ENCODE data around the gene PLXNA2. TPM values are rescaled to one million over a fixed set of nuclear protein-coding genes. Genes with fewer than 3 reads are reported as not detected.
A peak's percentile ranks its signal among the peaks of the same experiment; 100 is the strongest.

Gene PLXNA2
- total and polyA plus RNA-seq, 2 donors (not counting 3 experiments of a cell fraction or from before 2014, with no cell fraction given): 42.6 to 229 TPM

DNA sequence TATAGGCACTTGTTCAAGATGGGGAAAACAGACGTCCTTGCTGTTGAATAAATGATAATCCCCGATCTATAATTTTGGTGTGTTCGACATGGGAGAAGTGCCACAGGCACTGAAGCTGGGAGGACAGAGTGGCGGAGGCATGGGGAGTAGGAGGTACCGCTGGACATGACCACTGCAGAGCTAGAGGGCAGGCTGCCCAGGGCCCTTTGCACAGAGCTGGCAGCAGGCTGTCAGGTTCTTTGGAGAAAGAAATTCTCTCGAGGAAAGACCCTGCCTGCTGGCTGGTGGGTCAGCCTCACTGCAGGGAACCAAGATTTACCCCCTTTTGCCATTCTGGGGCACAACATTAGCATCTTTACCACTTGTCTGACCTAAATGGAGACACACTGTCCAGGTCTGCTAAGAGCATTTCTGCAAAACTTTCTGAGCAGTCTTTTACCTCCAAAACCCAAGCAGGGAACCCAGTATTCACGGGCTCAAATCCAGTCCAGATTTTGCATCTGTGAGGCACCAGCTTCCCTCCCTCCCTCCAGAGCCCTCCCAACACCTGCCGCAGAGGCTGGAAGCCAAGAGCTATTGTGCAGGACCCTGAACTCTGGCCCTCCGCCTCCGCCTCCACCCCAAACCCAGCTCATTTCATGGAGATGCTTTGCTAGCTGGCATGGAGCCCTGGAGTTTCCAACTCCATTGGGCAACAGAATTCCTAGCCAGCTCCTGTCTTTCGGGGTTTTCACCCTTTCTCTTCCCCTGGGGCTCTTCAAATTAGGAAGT, 142.3 kb downstream of the PLXNA2 start:
- H3K27ac ChIP-seq (ENCODE audit: insufficient read depth, low read depth, low read length): no peak overlapping the region
- CTCF ChIA-PET: interaction anchor here (0.8 to 3.1 kb wide), 9 partner anchors 8 to 143 kb away, joined by 3 to 28 read pairs (median 3); partner anchors contain the start of gene PLXNA2

DNA sequence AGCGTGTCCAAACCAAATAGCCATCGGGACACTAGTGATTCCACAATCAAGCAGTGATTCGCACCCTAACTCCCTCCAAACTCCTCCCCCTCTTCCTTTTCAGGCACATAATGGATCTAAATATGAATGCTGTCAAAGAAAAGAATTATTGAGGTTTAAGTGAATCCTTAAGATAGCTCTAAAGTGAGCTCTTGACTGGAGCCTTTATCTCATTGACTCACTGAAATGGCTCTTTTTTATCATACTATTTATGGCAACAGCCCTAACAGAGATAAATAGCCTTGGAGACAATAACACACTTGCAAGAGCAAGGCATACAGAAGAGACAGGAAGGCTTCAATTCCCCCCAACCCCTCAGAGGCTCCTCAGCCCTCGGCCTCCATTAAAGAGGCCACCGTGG, 143.3 kb downstream of the PLXNA2 start:
- Histone ChIP-seq H3K9ac (replicated peaks; ENCODE audit: extremely low read depth, insufficient read depth, low read length) (no peak overlapping the region), H3K4me2 (ENCODE audit: insufficient read depth, low read length) (no peak overlapping the region), H3K9me1 (replicated peaks; ENCODE audit: control insufficient read depth, extremely low read depth, insufficient read depth, low read length) (no peaks in the 10 kb centered on the region), H3K79me2 (ENCODE audit: control insufficient read depth, insufficient read depth, low read length) (peaks cover 44% of the 10 kb centered on the region), H3K27me3 (ENCODE audit: control insufficient read depth in 2 of 2, insufficient read depth in 2 of 2, low read length in 2 of 2) (no peaks in the 10 kb centered on the region), H3K27ac (ENCODE audit: insufficient read depth, low read depth, low read length) (no peak overlapping the region), H2AFZ (ENCODE audit: low read depth, low read length) (no peak overlapping the region), H3K4me3 (replicated peaks in 1 of 3; ENCODE audit: insufficient read depth in 1 of 3, low read depth in 1 of 3, low read length in 3 of 3) (no peak overlapping the region), H3K4me1 (ENCODE audit: control insufficient read depth, extremely low read depth, insufficient read depth, low read length) (no peaks in the 10 kb centered on the region), H3K36me3 (ENCODE audit: control insufficient read depth in 2 of 2, extremely low read depth in 1 of 2, insufficient read depth in 2 of 2, low read length in 2 of 2) (peaks cover 34 to 39% of the 10 kb centered on the region in 2 experiments), H3K9me3 (replicated peaks; ENCODE audit: control insufficient read depth, insufficient read depth, low read length) (no peaks in the 10 kb centered on the region), H4K20me1 (replicated peaks; ENCODE audit: control insufficient read depth, extremely low read depth, insufficient read depth, low read length) (no peaks in the 10 kb centered on the region)
- intact Hi-C loops (cut with micrococcal nuclease) (no loop called here), dilution Hi-C loops (cut with MboI; ENCODE audit: extremely low pct_ligation_motif_present, low sequenced_read_pairs) (no loop called here)
- CTCF ChIA-PET: interaction anchor here (0.8 to 3.1 kb wide), 5 partner anchors 9 to 144 kb away, joined by 3 to 28 read pairs (median 3); partner anchors contain the start of gene PLXNA2
- TF ChIP-seq EZH2 (IDR thresholded peaks at IDR 0.05; ENCODE audit: borderline replicate concordance, low read depth, low read length, severe bottlenecking) (no peak), FOS (IDR thresholded peaks at IDR 0.05; ENCODE audit: borderline replicate concordance, insufficient read depth, low read length) (no peak), MYC (IDR thresholded peaks at IDR 0.05; ENCODE audit: low read depth, low read length) (no peak), GATA2 (IDR thresholded peaks at IDR 0.05; ENCODE audit: insufficient read depth, insufficient read length, low read depth, low read length) (no peak)
- no TSS peak for BruUV-seq (replicated peaks)
- POLR2A ChIA-PET: no interaction called here
- FAIRE-seq (no peak), DNase-seq (ENCODE audit: low read depth, low spot score) (no peak)

More for the DNA sequence above, 142.3 kb downstream of the PLXNA2 start:
- Histone ChIP-seq H3K27me3 (ENCODE audit: control insufficient read depth in 2 of 2, insufficient read depth in 2 of 2, low read length in 2 of 2) (no peaks in the 10 kb centered on the region), H3K9me1 (replicated peaks; ENCODE audit: control insufficient read depth, extremely low read depth, insufficient read depth, low read length) (no peaks in the 10 kb centered on the region), H3K79me2 (ENCODE audit: control insufficient read depth, insufficient read depth, low read length) (peaks cover 51% of the 10 kb centered on the region), H4K20me1 (replicated peaks; ENCODE audit: control insufficient read depth, extremely low read depth, insufficient read depth, low read length) (no peaks in the 10 kb centered on the region), H3K9ac (replicated peaks; ENCODE audit: extremely low read depth, insufficient read depth, low read length) (no peak overlapping the region), H3K9me3 (replicated peaks; ENCODE audit: control insufficient read depth, insufficient read depth, low read length) (no peaks in the 10 kb centered on the region), H3K4me3 (replicated peaks in 1 of 3; ENCODE audit: insufficient read depth in 1 of 3, low read depth in 1 of 3, low read length in 3 of 3) (no peak overlapping the region), H3K4me2 (ENCODE audit: insufficient read depth, low read length) (no peak overlapping the region), H3K36me3 (ENCODE audit: control insufficient read depth in 2 of 2, extremely low read depth in 1 of 2, insufficient read depth in 2 of 2, low read length in 2 of 2) (peaks cover 28 to 30% of the 10 kb centered on the region in 2 experiments), H2AFZ (ENCODE audit: low read depth, low read length) (no peak overlapping the region), H3K4me1 (ENCODE audit: control insufficient read depth, extremely low read depth, insufficient read depth, low read length) (no peaks in the 10 kb centered on the region)
- BruUV-seq (replicated peaks): no TSS peak
- DNase-seq (ENCODE audit: low read depth, low spot score): peak; percentile 55
- TF ChIP-seq POLR2A (IDR thresholded peaks at IDR 0.05; ENCODE audit: low read depth, low read length) (peak; percentile 23), GATA2 (IDR thresholded peaks at IDR 0.05; ENCODE audit: insufficient read depth, insufficient read length, low read depth, low read length) (no peak)
- FAIRE-seq: no peak
- intact Hi-C loops (cut with micrococcal nuclease): no loop called here
- dilution Hi-C loops (cut with MboI; ENCODE audit: extremely low pct_ligation_motif_present, low sequenced_read_pairs): no loop called here
- POLR2A ChIA-PET: no interaction called here
